GM12874 (cell line): ENCODE results near the gene STARD9.

Experiments
- CTCF ChIP-seq: IDR thresholded peaks from 2 replicates; pipeline ENCODE4 v1.5.1; 2011; ENCODE audit warnings: low read depth, mild to moderate bottlenecking, control low read depth, low read length, moderate library complexity; ENCODE audit not compliant: insufficient read depth

STARD9 gene

GRCh38 chr15:42686281-42686680, 110.9 kb downstream of the STARD9 start:
- TF ChIP-seq CTCF, result no peak

GRCh38 chr15:42687740-42688139, 112.3 kb downstream of the STARD9 start:
- TF ChIP-seq CTCF, result no peak

GRCh38 chr15:42688301-42688700, 112.9 kb downstream of the STARD9 start:
- TF ChIP-seq CTCF, result no peak

- no peak for TF ChIP-seq CTCF
Observed at GRCh38 chr15:42691308-42691707, 115.9 kb downstream of the STARD9 start.

GRCh38 chr15:42691770-42692169, 116.4 kb downstream of the STARD9 start:
- no peak for TF ChIP-seq CTCF

GRCh38 chr15:42692536-42692935, 117.1 kb downstream of the STARD9 start:
- no peak for TF ChIP-seq CTCF

- TF ChIP-seq CTCF, result no peak
Observed at GRCh38 chr15:42692997-42693396, 117.6 kb downstream of the STARD9 start.

- TF ChIP-seq CTCF, result no peak
Observed at GRCh38 chr15:42693496-42693895, 118.1 kb downstream of the STARD9 start.
